OCI-LY1 (cell line): Measurements from ENCODE around the gene CDSN.

Experiments used
- EZH2 ChIP-seq: fragments of 200-600 bp; sonication (generic), shearing (Covaris generic); IDR thresholded peaks from 2 replicates; pipeline ENCODE4 v1.8.0; 2017; ENCODE audit warnings: borderline replicate concordance, mixed run types, mild to moderate bottlenecking, antibody characterized with exemption, low read length, moderate library complexity, mixed read lengths
- TF ChIP-seq, protein P1 (sequence below): fragments of 200-600 bp; sonication (generic), shearing (Covaris generic); IDR thresholded peaks from 2 replicates; pipeline ENCODE4 v1.5.1; 2017; ENCODE audit warnings: mild to moderate bottlenecking, antibody characterized with exemption, low read length, moderate library complexity, mixed read lengths

DNA sequence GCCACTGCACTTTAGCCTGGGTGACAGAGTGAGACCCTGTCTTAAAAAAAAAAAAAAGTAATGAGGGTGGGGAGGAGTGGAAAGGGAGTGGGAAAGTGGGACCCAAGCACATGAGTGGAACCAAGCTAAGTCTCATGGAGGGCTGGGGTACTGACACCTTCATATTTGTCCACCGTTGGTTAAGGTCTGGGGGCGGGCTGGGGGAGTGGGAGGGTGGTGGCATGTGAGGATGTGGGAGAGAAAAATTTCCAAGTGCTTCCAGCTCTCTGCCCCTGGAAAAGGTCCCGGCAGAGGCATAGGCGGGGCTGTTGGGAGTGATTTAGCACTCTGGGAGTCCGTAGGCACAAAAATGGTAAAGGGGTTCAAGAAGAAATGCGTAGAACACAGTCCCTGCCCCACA, 12.6 kb upstream of the CDSN start:
- TF ChIP-seq, protein P1, sequence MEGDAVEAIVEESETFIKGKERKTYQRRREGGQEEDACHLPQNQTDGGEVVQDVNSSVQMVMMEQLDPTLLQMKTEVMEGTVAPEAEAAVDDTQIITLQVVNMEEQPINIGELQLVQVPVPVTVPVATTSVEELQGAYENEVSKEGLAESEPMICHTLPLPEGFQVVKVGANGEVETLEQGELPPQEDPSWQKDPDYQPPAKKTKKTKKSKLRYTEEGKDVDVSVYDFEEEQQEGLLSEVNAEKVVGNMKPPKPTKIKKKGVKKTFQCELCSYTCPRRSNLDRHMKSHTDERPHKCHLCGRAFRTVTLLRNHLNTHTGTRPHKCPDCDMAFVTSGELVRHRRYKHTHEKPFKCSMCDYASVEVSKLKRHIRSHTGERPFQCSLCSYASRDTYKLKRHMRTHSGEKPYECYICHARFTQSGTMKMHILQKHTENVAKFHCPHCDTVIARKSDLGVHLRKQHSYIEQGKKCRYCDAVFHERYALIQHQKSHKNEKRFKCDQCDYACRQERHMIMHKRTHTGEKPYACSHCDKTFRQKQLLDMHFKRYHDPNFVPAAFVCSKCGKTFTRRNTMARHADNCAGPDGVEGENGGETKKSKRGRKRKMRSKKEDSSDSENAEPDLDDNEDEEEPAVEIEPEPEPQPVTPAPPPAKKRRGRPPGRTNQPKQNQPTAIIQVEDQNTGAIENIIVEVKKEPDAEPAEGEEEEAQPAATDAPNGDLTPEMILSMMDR, result no peak
- TF ChIP-seq EZH2, result no peak
